SU-DHL-6 (cell line): ENCODE results near the gene PRDX3.

ENCODE experiments used
- H2AFZ ChIP-seq: fragments of 200-600 bp; sonication (generic); 2 replicates; pipeline ENCODE4 v1.6.1; 2014; ENCODE audit warnings: low read depth, mild to moderate bottlenecking, moderate library complexity, mixed read lengths, antibody characterized with exemption, low read length; ENCODE audit not compliant: severe bottlenecking
- H3F3A ChIP-seq: fragments of 200-600 bp; shearing (Covaris generic); 2 replicates; pipeline ENCODE4 v1.6.0; 2016; ENCODE audit warnings: antibody characterized with exemption, mild to moderate bottlenecking; ENCODE audit not compliant: insufficient read depth
- H3K27ac ChIP-seq: fragments of 200-600 bp; sonication (generic); 2 replicates; pipeline ENCODE4 v1.5.1; 2016; ENCODE audit warnings: low read depth, mild to moderate bottlenecking, low read length, moderate library complexity, mixed read lengths
- H3K27me3 ChIP-seq: fragments of 200-600 bp; sonication (generic), shearing (Covaris generic); 2 replicates; pipeline ENCODE4 v1.6.0; 2014; ENCODE audit warnings: mild to moderate bottlenecking, low read length
- H3K36me3 ChIP-seq: fragments of 200-600 bp; sonication (generic); 2 replicates; pipeline ENCODE4 v1.6.1; 2014; ENCODE audit warnings: mild to moderate bottlenecking, low read length, mixed read lengths
- H3K4me2 ChIP-seq: fragments of 300-600, 200-600 bp; shearing (Covaris generic), sonication (generic); 2 replicates; pipeline ENCODE4 v1.6.0; 2014; ENCODE audit warnings: low read length, low read depth, mild to moderate bottlenecking; ENCODE audit not compliant: poor library complexity, severe bottlenecking
- H3K4me3 ChIP-seq: fragments of 200-600 bp; sonication (generic); 2 replicates; pipeline ENCODE4 v1.5.1; 2014; ENCODE audit warnings: antibody characterized with exemption, low read length, mild to moderate bottlenecking, mixed read lengths; ENCODE audit not compliant: insufficient read depth, poor library complexity, severe bottlenecking
- H3K79me2 ChIP-seq: fragments of 200-600 bp; sonication (generic); 2 replicates; pipeline ENCODE4 v1.6.1; 2014; ENCODE audit warnings: mild to moderate bottlenecking, low read length, moderate library complexity; ENCODE audit not compliant: insufficient read depth
- H3K9ac ChIP-seq: fragments of 200-600 bp; sonication (generic); 2 replicates; pipeline ENCODE4 v1.7.0; 2014; ENCODE audit warnings: mild to moderate bottlenecking, low read length
- H3K9me2 ChIP-seq: fragments of 200-600 bp; sonication (generic); replicated peaks from 2 replicates; pipeline ENCODE4 v1.6.1; 2014; ENCODE audit warnings: low read length; ENCODE audit not compliant: insufficient read depth
- H3K9me3 ChIP-seq: fragments of 200-600 bp; sonication (generic); 2 replicates; pipeline ENCODE4 v1.6.1; 2014; ENCODE audit warnings: low read length, mixed read lengths; ENCODE audit not compliant: insufficient read depth
- H4K20me1 ChIP-seq: fragments of 200-600 bp; sonication (generic); 2 replicates; pipeline ENCODE4 v1.6.1; 2014; ENCODE audit warnings: low read depth, mild to moderate bottlenecking, antibody characterized with exemption, low read length, moderate library complexity, mixed read lengths
- CTCF ChIP-seq: fragments of 200-600 bp; sonication (generic); IDR thresholded peaks from one replicate; pipeline ENCODE4 v1.5.1; 2017; ENCODE audit warnings: antibody characterized with exemption, mild to moderate bottlenecking, low read length, moderate library complexity; ENCODE audit not compliant: insufficient read depth, poor library complexity, severe bottlenecking
- EZH2phosphoT487 ChIP-seq: fragments of 200-600 bp; sonication (generic), shearing (Covaris generic); conservative IDR thresholded peaks from 2 replicates; pipeline ENCODE4 v1.6.1; 2018; ENCODE audit warnings: mild to moderate bottlenecking, antibody characterized with exemption, low read length, moderate library complexity, mixed read lengths

PRDX3 gene

GRCh38 chr10:119177708-119178371 is 772 bp downstream of the PRDX3 start:
- H3K27me3 ChIP-seq, result no peaks in the 10 kb centered on the region
- no peak for TF ChIP-seq CTCF
- no peak for TF ChIP-seq EZH2phosphoT487
- peak overlapping the region; percentile 88 for H2AFZ ChIP-seq
- no peaks in the 10 kb centered on the region for H4K20me1 ChIP-seq
- H3K27ac ChIP-seq, result peak overlapping the region; percentile 71
- H3K9me2 ChIP-seq, result no peaks in the 10 kb centered on the region
- H3F3A ChIP-seq, result no peaks in the 10 kb centered on the region; the same call in 1 of the 2 replicates
- H3K4me2 ChIP-seq, result peak overlapping the region; percentile 94
- H3K36me3 ChIP-seq, result peaks cover 10% of the 10 kb centered on the region; the same call in 1 of the 2 replicates
- H3K79me2 ChIP-seq, result peaks cover 44% of the 10 kb centered on the region
- peak overlapping the region; percentile 91 for H3K4me3 ChIP-seq
- no peaks in the 10 kb centered on the region for H3K9me3 ChIP-seq
- H3K9ac ChIP-seq, result peak overlapping the region; percentile 87

GRCh38 chr10:119176166-119176565 is 2.4 kb downstream of the PRDX3 start:
- no peaks in the 10 kb centered on the region; the same call in 1 of the 2 replicates for H3F3A ChIP-seq
- H3K9me3 ChIP-seq, result no peaks in the 10 kb centered on the region
- no peak for TF ChIP-seq CTCF
- no peak for TF ChIP-seq EZH2phosphoT487
- H3K79me2 ChIP-seq, result peaks cover 44% of the 10 kb centered on the region
- H2AFZ ChIP-seq, result no peak overlapping the region
- no peak overlapping the region for H3K27ac ChIP-seq
- no peaks in the 10 kb centered on the region for H4K20me1 ChIP-seq
- no peak overlapping the region for H3K4me3 ChIP-seq
- H3K27me3 ChIP-seq, result no peaks in the 10 kb centered on the region
- peaks cover 14% of the 10 kb centered on the region; the same call in 1 of the 2 replicates for H3K36me3 ChIP-seq
- H3K9me2 ChIP-seq, result no peaks in the 10 kb centered on the region
- H3K9ac ChIP-seq, result 0 out of 2 replicates have a peak overlapping the region, but pooled peaks have one; percentile 87
- no peak overlapping the region for H3K4me2 ChIP-seq

- H3K27me3 ChIP-seq, result no peaks in the 10 kb centered on the region
- H3F3A ChIP-seq, result peaks cover 6% of the 10 kb centered on the region
- no peaks in the 10 kb centered on the region for H4K20me1 ChIP-seq
- H3K27ac ChIP-seq, result no peak overlapping the region
- H3K36me3 ChIP-seq, result peaks cover 14% of the 10 kb centered on the region; the same call in 1 of the 2 replicates
- no peak overlapping the region for H3K4me2 ChIP-seq
- H3K9me3 ChIP-seq, result no peaks in the 10 kb centered on the region
- H3K9me2 ChIP-seq, result no peaks in the 10 kb centered on the region
- H3K79me2 ChIP-seq, result peaks cover 44% of the 10 kb centered on the region
- H2AFZ ChIP-seq, result no peak overlapping the region
- TF ChIP-seq CTCF (no peak), EZH2phosphoT487 (no peak)
- H3K9ac ChIP-seq, result no peak overlapping the region
- H3K4me3 ChIP-seq, result no peak overlapping the region
These were observed 4.5 kb downstream of the PRDX3 start for GRCh38 chr10:119174109-119174508.
